GM19099 (cell line): ENCODE measurements around the gene FOXA2.

Experiments used
- POLR2A ChIP-seq: IDR thresholded peaks from 3 replicates; pipeline ENCODE4 v1.6.1; 2011; ENCODE audit warnings: low read depth; ENCODE audit not compliant: insufficient read length; ENCODE audit errors: extremely low read depth

Gene FOXA2

GRCh38 chr20:22536141-22536828 is 48.1 kb downstream of the FOXA2 start:
- TF ChIP-seq POLR2A, result no peak

- TF ChIP-seq POLR2A, result no peak
Observed at GRCh38 chr20:22535483-22535882, 48.9 kb downstream of the FOXA2 start.

DNA sequence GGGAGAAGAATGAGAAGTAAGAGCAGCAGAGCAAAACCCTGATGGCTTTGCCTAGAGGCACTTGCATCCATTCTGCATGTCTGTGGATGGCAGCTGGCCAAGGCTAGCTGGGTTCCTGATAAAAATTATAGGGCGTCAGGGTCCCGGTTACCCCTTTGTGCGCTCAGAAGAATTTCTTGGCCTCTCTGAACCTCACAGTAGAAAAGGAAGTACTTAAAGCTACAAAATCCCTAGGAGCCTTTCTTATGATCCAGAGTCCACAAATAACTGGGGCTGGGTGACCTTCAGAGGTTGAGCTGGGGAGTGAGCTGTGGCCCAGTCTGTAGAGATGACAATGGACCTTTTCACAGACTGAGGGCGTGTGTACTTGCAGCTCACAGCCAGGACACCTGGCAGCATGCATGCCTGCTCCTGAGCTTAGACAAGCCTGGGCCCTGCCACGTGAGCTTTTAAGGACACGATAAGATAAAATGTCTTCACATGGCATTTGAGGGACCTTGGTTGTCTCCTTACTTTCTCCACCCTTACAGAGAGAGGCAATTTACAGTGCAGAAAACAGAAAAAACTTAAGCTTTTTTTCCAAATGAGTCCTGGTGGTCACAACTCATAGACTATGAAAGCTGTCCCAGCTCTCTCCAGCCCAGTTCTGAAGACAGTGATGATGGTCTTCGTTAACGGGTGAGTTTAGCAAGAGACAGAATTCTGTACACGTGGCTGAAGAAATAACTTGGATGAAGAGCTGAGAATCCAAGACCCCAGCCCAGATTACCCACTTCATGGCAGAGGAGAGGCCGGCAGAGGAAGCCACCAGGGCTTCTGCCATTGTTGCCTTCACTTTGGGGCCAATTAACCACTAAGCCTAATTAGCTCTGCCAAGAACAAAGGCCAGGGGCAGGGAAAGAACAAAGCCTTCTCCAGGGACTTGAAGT is 50.3 kb downstream of the FOXA2 start:
- no peak for TF ChIP-seq POLR2A

DNA sequence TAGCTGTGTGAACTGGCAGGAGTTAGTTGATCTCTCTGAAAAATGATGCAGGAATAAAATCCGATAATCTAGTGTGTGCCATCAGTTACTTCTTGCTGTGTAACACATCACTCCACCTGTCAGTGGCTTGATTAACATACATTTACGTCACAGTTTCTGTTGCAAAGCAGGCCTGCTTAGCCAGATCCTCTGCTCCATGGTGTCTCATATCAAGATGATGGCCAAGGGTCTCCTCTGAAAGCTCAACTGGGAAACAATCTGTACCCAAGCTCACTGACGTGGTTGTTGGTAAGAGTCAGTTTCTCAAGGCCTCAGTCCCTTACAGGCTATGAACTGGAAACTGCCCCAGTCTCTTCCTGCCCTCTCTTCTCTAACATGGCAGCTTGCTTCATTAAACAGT is 51.8 kb downstream of the FOXA2 start:
- TF ChIP-seq POLR2A, result no peak

DNA sequence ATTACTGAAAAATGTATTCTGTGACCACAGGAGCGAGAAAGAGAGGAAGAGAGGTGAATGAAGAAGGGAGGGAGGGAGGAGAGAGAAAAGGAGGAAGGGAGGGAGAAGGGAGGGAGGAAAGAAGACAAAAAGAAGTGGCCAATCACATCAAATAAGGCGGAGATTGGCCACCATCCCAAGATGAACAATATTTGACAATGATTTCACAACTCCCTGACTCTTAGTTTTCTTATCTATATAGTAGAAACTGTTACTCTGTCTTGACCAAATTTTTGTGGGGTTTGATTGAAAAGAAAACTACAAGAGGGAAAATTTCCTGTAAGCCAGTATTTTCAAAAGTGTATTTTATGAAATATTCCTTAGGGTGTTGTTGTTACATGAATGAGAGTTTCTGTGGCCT is 52.6 kb downstream of the FOXA2 start:
- no peak for TF ChIP-seq POLR2A

GRCh38 chr20:22531056-22531615 is 53.2 kb downstream of the FOXA2 start:
- TF ChIP-seq POLR2A, result no peak
